Stimulated activated CD4-positive, alpha-beta T cell treated with anti-CD3 and anti-CD28 coated beads, Interleukin-12 subunit alpha, Interleukin-12 subunit beta, amount 100 ng/mL, for 48 hours (primary cell): Measurements from ENCODE around the gene UNC5B.
A peak's percentile ranks its signal among the peaks of the same experiment; 100 is the strongest.

Experiments
- DNase-seq, 3 donors: peaks; one replicate each; pipeline ENCODE4 v3.0.0-alpha.2; 2020; ENCODE audit warnings: low read depth in 2 of 3, low spot score in 1 of 3

Gene UNC5B

DNA sequence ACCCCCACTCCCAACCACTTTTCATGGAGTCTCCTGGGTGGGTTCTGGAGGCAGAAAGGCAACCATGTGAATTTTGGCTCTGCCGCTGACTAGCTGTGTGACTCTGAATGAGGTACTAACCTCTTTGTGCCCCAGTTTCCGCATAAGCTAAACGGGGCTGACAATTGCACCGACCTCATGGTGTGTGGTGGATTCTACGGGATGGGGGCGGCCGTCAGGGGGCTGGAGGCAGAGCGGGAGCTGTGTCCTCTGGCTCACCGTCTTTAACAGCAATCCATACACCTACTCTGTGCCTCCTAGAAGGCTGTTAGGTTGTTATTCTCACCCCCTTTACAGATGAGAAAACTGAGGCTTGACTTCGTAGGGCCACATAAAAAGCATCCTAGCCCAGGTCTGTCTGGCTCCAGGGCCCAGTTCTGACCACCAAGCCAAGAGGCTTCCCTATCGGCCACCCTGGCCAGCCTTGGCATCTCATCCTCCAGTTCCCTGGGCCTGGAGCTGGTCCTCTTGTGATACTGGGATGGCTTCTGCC is 102.4 kb downstream of the UNC5B start:
- no peak for DNase-seq

DNA sequence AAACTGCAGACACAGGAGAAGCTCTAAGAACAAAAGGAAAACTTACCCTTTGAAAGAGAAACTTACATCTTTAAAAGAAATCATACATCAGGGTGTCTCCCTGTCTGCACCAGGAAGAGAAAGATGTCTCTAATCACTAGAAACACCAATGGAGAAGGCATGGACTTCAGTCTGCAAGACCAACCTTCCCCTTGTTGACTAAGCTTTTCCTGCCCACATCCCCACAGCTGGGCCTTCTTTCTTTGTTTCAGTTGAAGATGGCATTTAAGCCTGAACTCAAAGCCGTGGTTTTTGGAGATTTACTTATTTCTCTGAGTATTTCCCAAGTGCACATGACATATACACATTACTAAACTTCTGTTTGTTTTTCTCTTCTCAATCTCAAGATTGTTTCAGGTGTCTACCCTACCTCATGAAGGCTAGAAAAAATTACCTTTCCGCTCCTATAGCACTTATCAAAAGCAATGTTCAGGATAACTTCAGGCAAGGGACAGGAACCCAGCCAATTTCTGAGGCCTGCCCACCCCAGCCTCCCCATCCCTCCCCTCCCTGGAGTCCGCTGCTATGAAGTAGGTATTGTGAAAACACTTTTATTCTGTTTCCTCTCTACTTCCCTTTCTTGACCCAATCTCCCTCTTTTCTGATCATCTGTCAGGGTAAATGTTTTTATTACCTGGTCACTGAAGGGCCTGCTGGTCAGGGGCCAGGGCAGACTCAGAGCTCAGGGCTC is 103.9 kb downstream of the UNC5B start:
- DNase-seq = no peak

DNA sequence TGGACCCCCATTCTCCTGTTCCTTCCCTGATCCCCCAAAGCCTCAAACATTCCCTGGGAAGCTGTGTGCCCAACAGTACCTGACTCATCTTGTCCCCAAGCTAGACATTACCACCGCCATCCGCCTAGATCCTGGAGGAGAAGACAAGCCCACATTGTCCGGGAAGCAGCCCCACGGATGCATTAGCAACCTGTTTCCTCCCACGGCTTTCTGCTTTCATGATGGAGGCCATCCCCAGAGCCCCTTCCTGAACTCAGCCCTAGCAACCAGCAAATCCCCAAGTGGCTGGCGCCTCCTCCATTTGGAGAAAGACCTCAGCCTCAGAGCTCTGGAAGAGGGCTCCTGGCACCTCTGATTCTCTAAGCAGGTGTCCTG is 104.4 kb downstream of the UNC5B start:
- no peak for DNase-seq

DNA sequence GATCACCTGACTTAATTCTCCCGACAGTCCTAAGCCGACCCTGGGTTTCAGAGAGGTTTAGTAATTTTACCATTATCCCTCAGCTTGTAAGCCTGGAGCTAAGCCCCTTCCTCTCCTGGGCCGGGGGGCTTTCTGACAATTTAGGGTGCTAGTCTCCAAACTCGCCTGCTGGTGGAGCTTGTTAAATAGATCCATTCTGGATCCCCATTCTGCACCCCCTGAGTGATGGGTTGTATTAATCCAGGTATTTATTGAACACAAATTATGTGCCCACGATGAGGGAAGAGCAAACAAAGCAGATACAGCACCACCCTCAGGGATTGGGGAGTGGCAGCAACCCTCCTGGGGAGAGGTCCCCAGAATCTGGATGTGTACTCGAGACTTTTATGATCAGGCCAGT is 105.4 kb downstream of the UNC5B start:
- DNase-seq = no peak

DNA sequence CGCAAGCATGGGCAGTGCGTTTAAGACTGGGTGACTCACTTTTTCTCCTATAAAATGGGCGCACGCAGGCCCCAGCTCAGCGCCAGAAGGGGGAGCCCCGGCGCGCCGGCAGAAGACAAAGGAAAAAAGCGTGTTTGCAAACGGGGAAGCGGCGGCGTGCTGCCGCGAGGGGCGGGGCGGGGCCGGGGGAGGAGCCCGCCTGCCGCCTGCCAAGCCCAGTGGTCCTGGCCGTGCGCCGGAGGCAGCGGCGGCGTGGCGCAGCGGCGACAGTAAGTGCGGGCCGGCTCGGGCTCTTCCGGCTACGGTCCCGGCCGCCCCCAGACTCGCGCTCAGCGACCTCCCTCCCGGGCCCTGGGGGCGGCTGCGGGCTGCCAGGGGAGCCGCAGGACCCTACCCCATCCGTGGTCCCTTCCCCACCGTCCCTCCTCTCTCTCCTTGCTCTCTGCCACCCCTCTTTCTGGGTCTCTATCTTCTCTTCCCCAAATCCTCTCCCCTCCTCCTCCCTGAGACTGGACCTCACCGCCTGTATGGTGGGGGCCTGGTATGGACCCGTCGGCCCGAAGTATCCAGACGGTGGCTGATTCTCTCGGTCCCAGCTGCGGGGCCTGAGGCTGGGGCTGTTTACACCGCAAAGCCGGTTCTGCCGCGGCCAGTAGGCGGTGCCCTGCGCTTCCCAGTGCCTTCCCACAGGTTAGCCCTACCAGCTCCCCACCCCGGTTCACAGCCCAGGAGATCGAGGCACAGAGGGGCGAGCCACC is 106.9 kb downstream of the UNC5B start, which contains the start of gene SLC29A3:
Gene SLC29A3, plus strand, starts transcription at position 218 of the 758 bp plus-strand sequence. Its CDS starts 51 bp downstream, at position 269.
- DNase-seq = peak; percentile 68 to 83 (median 82)

DNA sequence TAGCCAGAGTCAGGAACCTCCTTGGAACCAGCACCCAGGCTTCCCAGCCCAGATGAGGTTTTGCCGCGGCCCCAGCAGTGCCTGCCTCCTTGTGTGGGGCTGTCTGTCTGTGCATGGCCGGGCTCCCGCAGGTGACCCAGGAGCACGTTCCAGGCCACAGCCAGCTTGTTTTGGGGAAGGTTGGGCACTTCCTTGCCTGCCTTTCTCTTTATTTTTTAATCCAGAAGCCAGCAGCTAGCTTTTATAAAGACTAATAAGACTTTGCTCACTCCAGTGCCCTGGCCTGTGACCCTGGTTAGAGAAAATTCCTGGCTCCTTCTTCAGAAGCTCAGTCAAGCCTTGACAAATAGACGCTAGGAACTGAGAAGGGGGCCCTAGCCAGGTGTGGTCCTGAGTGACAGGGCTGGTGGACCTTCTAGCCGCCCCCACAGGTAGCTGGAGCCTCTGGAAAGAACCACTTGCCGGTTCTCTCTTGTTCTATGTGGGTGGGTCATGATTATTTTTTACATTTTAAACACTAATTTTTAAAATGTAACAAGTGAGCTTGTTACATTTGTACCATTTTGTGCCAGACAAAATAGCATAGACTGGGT is 107.5 kb downstream of the UNC5B start:
- DNase-seq = no peak

DNA sequence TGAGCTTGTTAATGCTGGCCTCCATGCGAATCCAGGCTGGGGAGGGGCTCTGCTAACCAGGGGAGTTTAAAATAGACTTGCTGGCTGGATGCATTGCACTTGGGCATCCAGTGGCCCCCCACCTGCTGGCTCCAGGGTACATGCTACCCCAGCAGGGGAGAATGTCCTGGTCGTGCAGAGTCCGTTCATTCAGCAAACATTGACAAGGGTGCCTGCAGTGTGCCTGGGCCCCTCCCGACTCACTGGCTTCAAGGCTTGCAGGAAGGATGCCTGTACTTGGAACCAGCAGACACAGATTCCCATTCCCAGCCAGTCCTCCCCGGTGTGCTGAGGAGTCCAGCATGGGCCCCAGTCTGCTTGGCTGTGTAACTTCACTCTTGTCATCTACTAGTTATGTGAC is 108.2 kb downstream of the UNC5B start:
- DNase-seq = no peak

DNA sequence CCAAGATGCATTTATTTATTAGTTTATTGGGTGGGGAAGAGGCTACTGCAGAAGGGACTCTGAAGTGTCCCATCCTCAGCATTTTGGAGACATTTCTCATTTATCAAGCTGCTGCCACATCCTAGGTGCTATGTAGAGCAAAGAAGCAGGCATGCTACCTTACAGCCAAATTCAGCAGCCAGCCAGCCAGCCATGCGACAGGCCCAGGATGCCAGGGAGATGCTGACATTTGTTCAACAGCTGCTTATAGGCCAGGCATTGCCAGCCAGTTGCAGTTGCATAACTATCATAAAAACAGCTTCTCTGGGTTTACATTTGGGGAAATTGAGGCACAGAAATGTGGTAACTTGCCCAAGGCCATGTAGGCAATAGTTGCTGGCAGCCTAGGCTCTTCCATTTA is 109.0 kb downstream of the UNC5B start:
- no peak for DNase-seq

DNA sequence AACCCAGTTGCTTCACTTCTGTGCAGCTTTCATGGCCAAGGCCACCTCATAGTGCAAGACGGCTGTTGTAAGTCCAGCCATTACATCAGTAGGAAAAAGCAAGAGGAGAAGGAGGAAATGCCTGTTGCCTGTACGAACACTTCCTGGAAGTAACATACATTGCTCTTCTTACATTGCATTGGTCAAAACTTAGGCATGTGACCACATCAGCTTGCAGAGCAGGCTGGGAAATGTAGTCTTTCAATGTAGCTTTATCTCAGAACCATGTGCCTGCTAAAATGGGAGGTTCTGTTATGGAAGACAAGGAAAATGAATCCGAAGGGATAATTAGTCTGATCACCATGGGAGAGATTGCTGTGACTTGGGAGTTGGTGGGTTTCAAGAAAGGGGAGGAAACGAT is 111.0 kb downstream of the UNC5B start:
- DNase-seq = no peak

DNA sequence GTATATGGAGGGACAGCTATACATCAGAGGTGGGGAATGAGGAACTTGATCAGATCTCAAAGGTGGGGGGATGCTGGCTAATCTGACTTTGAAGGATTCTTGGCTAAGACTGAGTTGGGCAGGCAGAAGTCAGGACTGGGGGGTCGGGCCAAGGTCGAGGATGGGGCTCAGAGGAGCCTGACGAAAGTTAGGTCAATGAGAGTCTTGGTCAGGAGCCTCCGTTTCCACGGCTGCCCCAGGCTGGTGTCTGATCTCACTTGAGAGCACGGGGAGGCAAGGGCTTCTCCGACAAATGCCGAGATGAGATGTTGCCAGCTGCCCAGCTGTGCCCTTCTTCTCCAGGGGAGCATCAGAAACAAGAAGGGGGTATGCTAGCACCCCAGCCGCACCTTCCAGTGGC is 112.4 kb downstream of the UNC5B start:
- no peak for DNase-seq

DNA sequence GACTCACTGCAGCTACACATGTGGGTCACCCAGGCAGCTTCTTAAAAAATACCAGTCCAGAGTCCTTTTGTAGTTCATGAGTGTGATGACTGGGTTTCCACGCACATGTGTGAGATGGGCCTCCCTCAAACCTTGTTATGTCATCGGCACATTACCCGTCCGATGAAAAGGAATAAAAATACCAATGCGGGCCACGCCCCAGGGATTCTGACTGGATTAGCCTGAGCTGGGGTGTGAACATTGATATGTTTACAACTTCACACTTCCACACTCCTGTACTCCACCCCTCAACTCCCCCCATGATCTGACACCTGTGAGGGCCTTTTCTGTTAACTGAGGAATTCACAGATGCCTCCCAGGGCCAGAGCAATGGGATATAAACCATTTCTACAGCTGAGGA is 112.9 kb downstream of the UNC5B start:
- no peak for DNase-seq

DNA sequence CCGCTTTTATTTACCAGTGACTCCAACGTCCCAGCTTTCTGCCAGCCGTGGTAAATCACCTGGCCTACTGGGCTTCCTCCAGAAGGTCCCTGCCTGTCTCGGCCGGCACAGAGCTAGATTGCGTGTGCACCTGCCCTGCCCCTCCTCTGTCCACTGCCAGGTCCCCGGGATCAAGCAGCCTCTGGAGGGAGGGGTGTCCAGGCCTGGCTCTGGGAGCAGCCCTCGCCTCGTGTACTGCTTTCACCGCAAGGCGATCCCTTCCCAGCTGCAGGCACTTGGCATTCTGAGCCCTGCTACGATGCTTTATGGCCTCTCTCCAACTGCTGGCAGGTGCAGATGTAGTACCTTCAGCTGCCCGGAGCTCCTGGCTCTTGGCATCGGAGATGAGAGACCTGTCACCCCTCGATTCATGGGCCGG is 114.1 kb downstream of the UNC5B start:
- DNase-seq = no peak

DNA sequence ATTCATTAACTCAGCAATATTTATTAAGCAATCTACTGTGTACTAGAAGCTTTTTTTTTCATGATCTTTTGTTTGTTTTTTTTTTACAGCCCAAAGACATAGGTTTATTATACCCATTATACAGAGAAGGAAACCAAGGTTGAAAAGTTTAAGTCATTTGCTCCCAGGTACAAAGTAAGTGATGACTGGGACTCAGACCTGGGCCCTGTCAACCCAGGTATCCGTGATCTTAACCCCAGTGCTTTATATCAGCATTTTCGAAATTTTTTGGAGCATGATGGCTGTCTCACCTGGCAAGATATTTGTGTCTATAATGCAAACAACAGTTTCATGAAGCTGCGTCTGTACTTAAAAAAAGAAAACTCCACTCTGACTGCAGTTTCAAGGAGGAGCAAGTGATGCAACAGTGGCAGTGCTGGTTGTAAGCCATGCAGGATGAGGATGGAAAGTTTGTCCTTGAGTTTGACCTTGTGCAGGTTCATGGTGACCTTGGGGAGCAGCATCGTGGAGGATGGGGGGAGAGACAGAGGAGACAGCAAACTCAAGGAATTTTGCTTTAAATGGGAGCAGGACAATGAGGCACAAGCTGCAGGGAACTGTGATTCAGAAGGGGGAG is 118.5 kb downstream of the UNC5B start:
- DNase-seq = no peak

DNA sequence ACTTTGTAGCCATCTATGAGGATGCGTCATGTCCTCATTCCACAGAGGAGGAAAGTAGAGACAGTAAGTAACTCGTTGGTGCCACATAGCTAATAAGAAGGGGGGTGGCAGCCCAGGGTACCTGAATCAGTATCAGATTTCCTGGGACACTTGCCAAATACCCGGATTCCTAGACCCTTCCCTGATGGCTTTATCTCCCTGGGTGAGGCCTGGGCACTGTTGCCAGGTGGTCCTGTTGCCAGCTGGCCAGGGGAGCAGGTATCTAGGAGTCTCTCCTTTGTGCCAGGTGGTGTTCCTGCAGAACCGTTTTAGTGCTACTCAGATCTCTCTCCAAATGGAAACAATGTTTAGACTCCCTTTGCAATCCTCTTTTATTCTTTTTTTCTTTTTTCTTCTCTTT is 119.4 kb downstream of the UNC5B start:
- no peak for DNase-seq

DNA sequence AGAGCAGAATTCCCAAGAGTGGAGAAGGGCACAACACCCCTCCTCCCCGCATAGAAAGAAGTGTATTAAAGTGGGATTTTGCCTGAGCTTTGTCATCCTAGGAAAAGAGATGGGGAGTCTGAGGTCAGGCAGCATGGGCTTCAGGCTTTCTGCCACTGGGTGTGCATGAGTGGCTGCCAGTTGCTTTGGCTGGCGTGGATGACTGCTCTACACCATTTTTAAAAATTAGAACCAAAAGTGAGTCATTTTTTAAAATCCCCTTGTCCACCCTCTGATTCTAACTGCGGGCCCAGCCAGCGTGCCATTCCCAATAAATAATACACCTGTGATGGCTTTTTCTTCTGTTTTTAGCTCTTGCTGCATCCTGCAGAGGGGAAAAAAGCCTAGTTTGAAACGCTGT is 120.1 kb downstream of the UNC5B start:
- no peak for DNase-seq

DNA sequence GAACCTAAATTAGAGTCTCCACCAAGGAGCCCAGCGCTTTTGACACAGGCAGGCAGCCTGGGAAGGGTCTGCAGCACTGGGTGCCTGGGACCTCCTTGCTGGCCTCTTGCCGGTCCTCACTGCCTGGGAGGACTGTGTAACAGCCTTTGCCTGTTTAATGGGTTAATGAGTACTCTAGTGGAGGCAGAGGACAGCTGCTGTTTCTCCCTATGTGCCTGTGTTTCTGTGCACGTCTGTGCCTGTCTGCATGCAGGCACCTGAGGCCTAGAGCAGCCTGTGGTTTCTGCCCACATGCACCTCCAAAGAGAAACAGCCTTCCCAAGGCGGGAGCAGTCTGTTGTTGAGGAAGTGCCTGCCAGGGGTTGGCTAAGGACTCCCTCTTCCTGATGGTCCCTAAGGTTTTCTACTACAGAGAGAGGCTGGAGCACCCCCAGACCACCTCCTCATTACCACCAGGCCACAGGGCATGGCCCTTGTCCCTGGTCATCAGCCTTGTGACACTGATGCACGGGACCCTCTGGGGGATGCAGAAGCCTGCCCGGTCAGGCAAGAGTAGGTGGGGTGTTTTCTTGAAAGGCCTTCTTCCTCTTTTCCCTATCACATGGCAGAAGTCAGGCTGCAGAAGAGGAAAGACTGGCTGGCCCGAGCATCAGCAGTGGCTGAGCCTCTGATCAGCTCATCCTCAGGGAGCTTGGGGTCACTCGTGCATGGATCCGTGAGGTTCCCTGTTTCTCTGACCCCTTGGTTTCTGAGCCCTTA is 120.9 kb downstream of the UNC5B start:
- DNase-seq = no peak

DNA sequence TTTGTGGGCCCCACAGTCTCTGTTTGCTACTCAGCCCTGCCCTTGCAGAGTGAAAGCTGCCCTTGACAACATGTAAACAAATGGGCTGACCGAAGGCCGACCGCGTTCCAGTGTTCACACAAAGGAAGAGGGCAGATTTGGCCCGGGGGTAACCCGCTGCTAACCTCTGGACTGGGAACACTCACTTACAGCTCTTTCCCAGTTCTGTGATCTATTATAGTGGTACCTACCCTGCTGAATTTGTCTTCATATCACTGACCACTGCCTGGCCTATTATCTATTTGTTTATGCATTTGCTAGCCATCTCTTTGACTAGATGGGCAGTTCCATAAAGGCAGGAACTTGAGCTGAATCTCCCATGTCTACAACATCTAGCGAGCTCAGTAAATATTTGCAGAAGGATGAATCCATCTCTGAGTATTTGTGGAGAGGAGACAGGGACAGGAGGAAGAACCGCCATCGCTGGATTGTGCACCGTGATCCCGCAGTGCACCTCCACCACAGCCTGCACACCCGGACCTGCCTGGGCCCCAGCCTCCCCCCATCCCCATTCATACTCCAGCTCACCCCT is 121.9 kb downstream of the UNC5B start:
- no peak for DNase-seq

DNA sequence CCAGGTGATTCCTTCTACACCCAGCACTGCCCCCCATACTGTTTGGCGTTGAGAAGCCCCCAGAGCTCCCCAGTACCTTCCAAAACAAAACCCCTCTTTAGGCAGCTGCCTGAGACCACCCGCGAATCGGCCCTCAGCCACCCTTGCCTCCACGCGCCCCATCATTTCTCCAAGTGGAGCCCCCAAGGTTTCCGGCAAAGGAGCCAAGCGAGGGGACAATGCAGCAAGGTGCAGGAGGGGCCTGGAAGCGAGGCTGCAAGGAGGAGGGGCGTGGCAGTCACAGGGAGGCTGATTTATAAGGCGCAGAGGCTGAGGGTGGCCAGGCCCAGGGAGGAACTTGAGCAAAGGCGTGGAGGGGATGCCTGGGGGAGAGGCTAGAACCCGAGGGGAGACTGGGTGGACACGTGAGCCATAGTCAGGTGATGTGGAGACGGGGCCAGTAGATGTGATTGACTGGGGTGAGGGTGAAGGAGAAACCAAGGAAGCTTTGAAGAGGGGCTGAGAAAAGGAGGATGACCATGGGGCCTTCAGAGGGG is 122.9 kb downstream of the UNC5B start:
- DNase-seq = no peak

DNA sequence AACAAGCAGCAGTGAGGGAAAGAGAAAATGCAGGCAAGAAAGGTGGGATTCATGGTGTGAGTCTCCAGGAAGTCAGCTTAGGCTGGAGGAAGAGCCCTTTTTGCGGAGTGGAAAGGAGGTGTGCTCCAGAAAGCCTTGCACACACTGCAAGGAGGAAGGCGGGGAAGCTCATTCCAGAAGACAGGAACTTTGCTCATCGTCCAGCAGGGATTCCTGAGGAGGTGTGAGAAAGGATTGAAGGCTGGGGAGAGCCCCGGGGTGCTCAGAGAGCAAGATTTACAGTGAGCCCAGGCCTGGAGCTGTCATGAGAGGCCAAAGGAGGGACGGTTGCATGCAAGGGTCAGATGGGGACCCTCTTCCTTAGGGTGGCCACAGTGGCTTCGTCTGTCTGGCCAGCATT is 124.3 kb downstream of the UNC5B start:
- DNase-seq = no peak

DNA sequence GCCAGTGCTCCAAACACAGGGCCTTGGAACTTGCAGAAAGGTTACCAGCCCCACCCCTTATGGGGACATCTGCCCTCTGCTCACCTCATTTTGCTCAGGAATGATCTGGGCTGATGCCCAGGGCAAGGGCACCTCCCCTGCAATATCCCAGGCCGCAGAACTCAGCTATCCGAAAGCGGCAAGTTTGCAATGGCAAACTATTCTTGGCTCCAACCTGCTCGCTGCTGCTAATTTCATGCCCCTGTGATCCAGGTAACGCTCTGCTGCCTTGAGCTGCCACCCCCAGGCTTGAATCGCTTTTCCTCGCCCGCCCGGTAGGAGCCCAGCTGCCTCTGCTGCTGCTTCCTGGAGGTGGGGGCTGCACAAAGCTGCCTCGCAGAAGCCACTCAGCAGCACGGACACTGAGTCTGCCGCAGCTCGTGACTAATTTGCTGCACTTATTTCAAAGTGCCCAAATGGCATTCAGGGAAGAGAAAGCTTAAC is 124.9 kb downstream of the UNC5B start:
- no peak for DNase-seq
